Progenitor cell of endocrine pancreas (in vitro differentiated cells): ENCODE data around the gene TAF1B. TPM values are rescaled to one million over a fixed set of nuclear protein-coding genes. Genes with fewer than 3 reads are reported as not detected.

ENCODE experiments used
- DNase-seq: peaks from one replicate; pipeline ENCODE4 v3.0.0; 2021; ENCODE audit warnings: low spot score; ENCODE audit not compliant: unreplicated experiment
- H3K27ac Mint-ChIP-seq: 2 replicates; pipeline ENCODE4 v1.8.0; 2021; ENCODE audit warnings: mild to moderate bottlenecking, moderate library complexity, mixed read lengths
- H3K27me3 Mint-ChIP-seq: 2 replicates; pipeline ENCODE4 v1.8.0; 2021; ENCODE audit warnings: mixed read lengths
- H3K36me3 Mint-ChIP-seq: 2 replicates; pipeline ENCODE4 v1.8.0; 2022; ENCODE audit warnings: mixed read lengths; ENCODE audit not compliant: insufficient read depth
- H3K4me1 Mint-ChIP-seq: 2 replicates; pipeline ENCODE4 v1.8.0; 2021; ENCODE audit warnings: low read depth, mixed read lengths
- H3K4me3 Mint-ChIP-seq: 2 replicates; pipeline ENCODE4 v1.8.0; 2021; ENCODE audit warnings: low read depth, mild to moderate bottlenecking, moderate library complexity, mixed read lengths
- H3K9me3 Mint-ChIP-seq: 2 replicates; pipeline ENCODE4 v1.8.0; 2021; ENCODE audit warnings: low read depth, mixed read lengths
- total RNA-seq: library from RNA; stranded (reverse); gene quantifications from 2 replicates; pipeline ENCODE4 v1.2.1, GENCODE V29; 2021
- TF ChIP-seq, protein P1 (sequence below): fragments of 200-600 bp; sonication (generic); IDR thresholded peaks from one replicate; pipeline ENCODE4 v1.5.0; 2021; ENCODE audit warnings: antibody characterized with exemption, mild to moderate bottlenecking; ENCODE audit not compliant: unreplicated experiment

The TAF1B gene
- total RNA-seq, 1 donor from 2014 or later = 30.5 TPM

DNA sequence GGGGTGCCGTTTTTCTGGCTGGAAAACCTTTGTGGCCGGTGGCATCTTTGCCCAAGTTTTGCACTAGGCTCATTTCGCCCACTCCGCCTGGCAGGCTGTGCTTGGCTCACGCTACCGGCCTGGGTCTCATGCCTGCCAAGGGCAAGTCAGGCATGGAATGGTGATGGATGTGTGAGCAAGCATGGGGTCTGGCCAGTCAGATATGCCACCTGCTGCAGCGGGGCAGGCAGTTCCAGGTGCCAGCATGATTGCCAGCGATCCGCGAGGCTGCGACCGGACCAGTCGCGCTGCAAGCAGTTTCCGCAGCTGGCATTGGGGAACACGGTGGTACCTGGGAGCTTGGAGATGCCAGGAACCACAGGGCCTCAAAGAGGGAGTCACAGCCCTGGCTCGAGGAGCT is 40.6 kb downstream of the TAF1B start:
- Mint-ChIP-seq H3K4me1 (peaks cover 3% of the 10 kb centered on the region), H3K4me3 (no peak overlapping the region), H3K27ac (no peak overlapping the region), H3K36me3 (peaks cover 34% of the 10 kb centered on the region), H3K27me3 (no peaks in the 10 kb centered on the region), H3K9me3 (peaks cover 10% of the 10 kb centered on the region)
- DNase-seq = no peak
- TF ChIP-seq, protein P1, sequence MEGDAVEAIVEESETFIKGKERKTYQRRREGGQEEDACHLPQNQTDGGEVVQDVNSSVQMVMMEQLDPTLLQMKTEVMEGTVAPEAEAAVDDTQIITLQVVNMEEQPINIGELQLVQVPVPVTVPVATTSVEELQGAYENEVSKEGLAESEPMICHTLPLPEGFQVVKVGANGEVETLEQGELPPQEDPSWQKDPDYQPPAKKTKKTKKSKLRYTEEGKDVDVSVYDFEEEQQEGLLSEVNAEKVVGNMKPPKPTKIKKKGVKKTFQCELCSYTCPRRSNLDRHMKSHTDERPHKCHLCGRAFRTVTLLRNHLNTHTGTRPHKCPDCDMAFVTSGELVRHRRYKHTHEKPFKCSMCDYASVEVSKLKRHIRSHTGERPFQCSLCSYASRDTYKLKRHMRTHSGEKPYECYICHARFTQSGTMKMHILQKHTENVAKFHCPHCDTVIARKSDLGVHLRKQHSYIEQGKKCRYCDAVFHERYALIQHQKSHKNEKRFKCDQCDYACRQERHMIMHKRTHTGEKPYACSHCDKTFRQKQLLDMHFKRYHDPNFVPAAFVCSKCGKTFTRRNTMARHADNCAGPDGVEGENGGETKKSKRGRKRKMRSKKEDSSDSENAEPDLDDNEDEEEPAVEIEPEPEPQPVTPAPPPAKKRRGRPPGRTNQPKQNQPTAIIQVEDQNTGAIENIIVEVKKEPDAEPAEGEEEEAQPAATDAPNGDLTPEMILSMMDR = no peak

DNA sequence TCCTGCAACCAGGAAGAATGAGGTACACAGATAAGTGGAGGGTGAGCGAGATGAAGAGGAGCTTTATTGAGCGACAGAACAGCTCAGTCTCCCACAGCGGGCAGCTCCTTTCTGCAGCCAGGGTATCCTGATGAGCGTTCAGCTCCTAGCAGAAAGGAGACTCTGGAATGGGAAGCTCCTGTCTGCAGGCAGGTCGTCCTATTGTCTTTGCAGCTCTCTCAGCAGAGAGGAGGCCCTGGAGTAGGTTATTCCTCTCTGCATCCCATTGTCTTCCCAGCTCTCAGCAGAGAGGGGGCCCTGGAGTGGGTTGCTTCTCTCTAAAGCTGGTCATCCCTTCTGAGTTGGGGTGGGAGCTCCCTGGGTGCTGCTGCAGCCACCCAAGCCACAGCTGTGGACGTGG is 41.2 kb downstream of the TAF1B start:
- H3K36me3 Mint-ChIP-seq = peaks cover 34% of the 10 kb centered on the region
- TF ChIP-seq, protein P1 = no peak
- no peak for DNase-seq
- no peak overlapping the region for H3K4me3 Mint-ChIP-seq
- H3K4me1 Mint-ChIP-seq = peaks cover 3% of the 10 kb centered on the region
- H3K9me3 Mint-ChIP-seq = peaks cover 10% of the 10 kb centered on the region
- no peaks in the 10 kb centered on the region for H3K27me3 Mint-ChIP-seq
- H3K27ac Mint-ChIP-seq = no peak overlapping the region

DNA sequence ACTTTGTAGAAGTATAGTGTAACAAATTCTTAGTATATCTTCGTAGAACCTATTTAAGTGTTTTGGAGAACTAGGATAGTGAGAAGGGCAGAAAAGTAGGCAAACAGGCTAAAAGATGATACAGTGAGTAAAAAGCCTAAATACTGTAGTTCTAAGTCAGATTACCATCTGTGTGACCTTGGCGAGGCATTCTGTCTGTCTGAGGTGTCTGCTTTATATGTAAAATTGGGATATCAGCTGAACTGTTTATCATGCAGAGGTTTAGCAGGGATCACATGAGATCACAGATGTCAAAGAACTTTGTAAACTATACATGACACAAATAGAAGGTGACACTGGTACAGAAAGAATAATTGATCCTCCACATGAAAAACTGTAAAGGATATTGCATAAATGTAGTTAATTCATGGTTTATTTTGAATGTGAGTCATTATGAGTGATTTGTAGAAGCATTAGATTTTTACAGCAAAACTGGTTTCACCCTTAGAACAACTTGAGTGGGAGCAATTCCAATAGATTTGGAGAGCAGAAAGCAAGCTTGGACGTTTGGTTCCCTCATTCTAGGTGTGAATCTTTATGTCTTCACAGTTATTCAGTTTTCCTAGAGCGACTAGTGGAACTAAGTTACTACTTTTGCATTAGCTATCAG is 41.9 kb downstream of the TAF1B start:
- Mint-ChIP-seq H3K27me3 (no peaks in the 10 kb centered on the region), H3K4me3 (no peak overlapping the region)

DNA sequence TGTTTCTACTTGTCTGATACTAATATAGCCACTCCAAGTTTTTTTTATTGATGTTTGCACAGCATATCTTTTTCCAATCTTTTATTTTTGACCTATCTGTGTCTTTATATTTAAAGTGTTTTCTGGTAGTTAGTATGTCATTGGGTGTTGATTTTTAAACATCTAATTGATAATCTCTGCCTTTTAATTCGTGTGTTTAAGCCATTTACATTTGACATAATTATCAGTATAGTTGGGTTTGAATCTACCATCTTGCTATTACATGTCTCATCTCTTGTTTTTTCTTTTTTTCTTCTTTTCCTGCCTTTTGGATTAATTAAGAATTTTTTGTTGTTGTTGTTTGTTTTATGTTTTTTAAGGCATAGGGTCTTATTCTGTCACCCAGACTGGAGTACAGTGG is 44.2 kb downstream of the TAF1B start:
- DNase-seq = no peak
- TF ChIP-seq, protein P1 = no peak
- Mint-ChIP-seq H3K27ac (no peak overlapping the region), H3K4me3 (no peak overlapping the region), H3K27me3 (no peaks in the 10 kb centered on the region), H3K36me3 (peaks cover 30% of the 10 kb centered on the region), H3K9me3 (peaks cover 10% of the 10 kb centered on the region), H3K4me1 (no peaks in the 10 kb centered on the region)

More for the DNA sequence above, 41.9 kb downstream of the TAF1B start:
- Mint-ChIP-seq H3K27ac (no peak overlapping the region), H3K4me1 (no peaks in the 10 kb centered on the region), H3K9me3 (peaks cover 10% of the 10 kb centered on the region), H3K36me3 (peaks cover 32% of the 10 kb centered on the region)
- TF ChIP-seq, protein P1 = no peak
- DNase-seq = no peak

- Mint-ChIP-seq H3K9me3 (peaks cover 10% of the 10 kb centered on the region), H3K36me3 (peaks cover 32% of the 10 kb centered on the region), H3K4me1 (no peaks in the 10 kb centered on the region), H3K27me3 (no peaks in the 10 kb centered on the region), H3K4me3 (no peak overlapping the region), H3K27ac (peak overlapping the region; percentile 11)
- TF ChIP-seq, protein P1 = no peak
- no peak for DNase-seq
Measured at GRCh38 chr2:9889812-9890261, 46.6 kb downstream of the TAF1B start.
